GM19395 (cell line): ENCODE measurements around the gene DENND2A.
"Not testable (repeated sequence)": the region's sequence is repeated elsewhere in the genome, so short reads cannot be mapped to it uniquely, and the experiment has no call there.

Experiments
- ATAC-seq: cut with Tn5 transposase; IDR thresholded peaks from one replicate; pipeline ENCODE4 v1.9.1; 2021; ENCODE audit warnings: mild to moderate bottlenecking, moderate library complexity; ENCODE audit not compliant: unreplicated experiment

The DENND2A gene

GRCh38 chr7:140623980-140624379, 16.6 kb downstream of the DENND2A start:
- ATAC-seq: no peak

- no peak for ATAC-seq
Measured at GRCh38 chr7:140621401-140622021, 19.1 kb downstream of the DENND2A start.

GRCh38 chr7:140619915-140620510, 20.6 kb downstream of the DENND2A start:
- ATAC-seq: not testable (repeated sequence)

- no peak for ATAC-seq
Measured at GRCh38 chr7:140619176-140619575, 21.4 kb downstream of the DENND2A start.

GRCh38 chr7:140618306-140618705, 22.3 kb downstream of the DENND2A start:
- ATAC-seq: no peak

- no peak for ATAC-seq
Measured at GRCh38 chr7:140617081-140617480, 23.5 kb downstream of the DENND2A start.

- no peak for ATAC-seq
Measured at GRCh38 chr7:140616328-140616727, 24.3 kb downstream of the DENND2A start.

GRCh38 chr7:140611641-140612040, 29.0 kb downstream of the DENND2A start:
- no peak for ATAC-seq

- no peak for ATAC-seq
Measured at GRCh38 chr7:140610204-140611165, 30.1 kb downstream of the DENND2A start.

GRCh38 chr7:140609646-140610045, 31.0 kb downstream of the DENND2A start:
- no peak for ATAC-seq

GRCh38 chr7:140607441-140607989, 33.1 kb downstream of the DENND2A start:
- no peak for ATAC-seq

- ATAC-seq: no peak
Measured at GRCh38 chr7:140605337-140605736, 35.3 kb downstream of the DENND2A start.

- ATAC-seq: no peak
Measured at GRCh38 chr7:140604760-140605159, 35.9 kb downstream of the DENND2A start.

- ATAC-seq: no peak
Measured at GRCh38 chr7:140604076-140604475, 36.5 kb downstream of the DENND2A start.

- no peak for ATAC-seq
Measured at GRCh38 chr7:140601566-140602174, 38.9 kb downstream of the DENND2A start.

- ATAC-seq: no peak
Measured at GRCh38 chr7:140600341-140600740, 40.3 kb downstream of the DENND2A start.

GRCh38 chr7:140597428-140597949, 43.1 kb downstream of the DENND2A start:
- no peak for ATAC-seq

- ATAC-seq: no peak
Measured at GRCh38 chr7:140596519-140597427, 43.8 kb downstream of the DENND2A start.

GRCh38 chr7:140595468-140596092, 45.0 kb downstream of the DENND2A start:
- no peak for ATAC-seq
